ENCODE data around the gene AP1S3.

AP1S3 gene

GRCh38 chr2:223841436-223842190 is 4.2 kb upstream of the AP1S3 start:
- H3K4me1 ChIP-seq (ENCODE audit: control insufficient read depth, insufficient read depth, low read length), result no peaks in the 10 kb centered on the region
- ChIA-PET CTCF (interaction anchor here (0.5 kb wide), 2 partner anchors 13 kb away, joined by 3 read pairs; no protein-coding TSS in a partner anchor), POLR2A (interaction anchor here (0.6 kb wide), 1 partner anchor 955 kb away, joined by 3 read pairs; no protein-coding TSS in a partner anchor)
- H3K27ac ChIP-seq (ENCODE audit: extremely low read depth, low read depth, low read length), result no peak overlapping the region
- TF ChIP-seq ZNF514 (tag by site-specific recombination; IDR thresholded peaks at IDR 0.05) (no peak), KLF7 (tag by site-specific recombination; IDR thresholded peaks at IDR 0.05; ENCODE audit: borderline replicate concordance) (no peak), ZNF501 (tag by site-specific recombination; IDR thresholded peaks at IDR 0.05) (no peak), GFI1B (tag by site-specific recombination; IDR thresholded peaks at IDR 0.05) (no peak), CTCF (tag by site-specific recombination; IDR thresholded peaks at IDR 0.05) (no peak), KLF9 (tag by site-specific recombination; IDR thresholded peaks at IDR 0.05; ENCODE audit: low read depth) (no peak), ZNF155 (tag by site-specific recombination; IDR thresholded peaks at IDR 0.05) (no peak), AEBP2 (tag by site-specific recombination; IDR thresholded peaks at IDR 0.05; ENCODE audit: borderline replicate concordance) (no peak), ZNF391 (tag by site-specific recombination; IDR thresholded peaks at IDR 0.05; ENCODE audit: borderline replicate concordance, low read depth) (no peak), ZIC2 (tag by site-specific recombination; IDR thresholded peaks at IDR 0.05) (no peak), ZNF768 (tag by site-specific recombination; IDR thresholded peaks at IDR 0.05) (no peak), ZBTB8A (tag by site-specific recombination; IDR thresholded peaks at IDR 0.05) (no peak), ZBTB44 (tag by site-specific recombination; IDR thresholded peaks at IDR 0.05) (no peak), HIC1 (tag by site-specific recombination; IDR thresholded peaks at IDR 0.05) (no peak), ZNF184 (tag by site-specific recombination; IDR thresholded peaks at IDR 0.05) (no peak), ZNF148 (tag by site-specific recombination; IDR thresholded peaks at IDR 0.05; ENCODE audit: borderline replicate concordance) (no peak), ZNF677 (tag by site-specific recombination; IDR thresholded peaks at IDR 0.05) (no peak), ZBTB6 (tag by site-specific recombination; IDR thresholded peaks at IDR 0.05) (no peak), ZNF23 (tag by site-specific recombination; IDR thresholded peaks at IDR 0.05; ENCODE audit: borderline replicate concordance) (no peak)
- no peak overlapping the region for H3K4me3 ChIP-seq (ENCODE audit: low read depth, low read length)
- H3K9me3 ChIP-seq (ENCODE audit: control insufficient read depth, insufficient read depth, low read depth, low read length), result no peaks in the 10 kb centered on the region
- H3K36me3 ChIP-seq (ENCODE audit: control insufficient read depth in 2 of 2, insufficient read depth in 1 of 2, low read length in 2 of 2), result no peaks in the 10 kb centered on the region; a peak in 1 of 3 replicates

Data from HEK293 (cell line).